Inflammatory macrophage treated with lipopolysaccharide for 1 hour (primary cell): ENCODE measurements around the gene UFSP2.

Experiments used
- DNase-seq, 2 donors: peaks; one replicate each; pipeline ENCODE4 v3.0.0-alpha.2; 2020 to 2022

UFSP2 gene

GRCh38 chr4:185351691-185352090 lies 74.1 kb downstream of the UFSP2 start:
- DNase-seq, result no peak
